ENCODE measurements around the gene CERK. TPM values are rescaled to one million over a fixed set of nuclear protein-coding genes. Genes with fewer than 3 reads are reported as not detected.

Gene CERK
- total and polyA plus RNA-seq, 4 donors = 7.9 to 24.3 (median 10.2) TPM

GRCh38 chr22:46714550-46714949 is 23.5 kb downstream of the CERK start:
- 50% methylated on average over 4 of the region's 4 CpGs for WGBS
- no peak for DNase-seq (ENCODE audit: low spot score)
- Histone ChIP-seq H3K9ac (ENCODE audit: low read depth in 1 of 2, low read length in 2 of 2) (no peak overlapping the region), H3K36me3 (ENCODE audit: control insufficient read depth in 4 of 4, insufficient read depth in 3 of 4, low read depth in 1 of 4, low read length in 3 of 4) (peaks cover 1 to 54% (median 35%) of the 10 kb centered on the region in 4 donors), H3K4me1 (ENCODE audit: control insufficient read depth in 4 of 4, insufficient read depth in 4 of 4, low read length in 3 of 4) (no peaks in the 10 kb centered on the region), H3K9me3 (ENCODE audit: control insufficient read depth in 4 of 4, low read length in 3 of 4) (no peaks in the 10 kb centered on the region), H3K27me3 (ENCODE audit: control insufficient read depth in 4 of 4, insufficient read depth in 4 of 4, low read length in 3 of 4) (no peaks in the 10 kb centered on the region), H3K4me3 (ENCODE audit: low read depth in 1 of 3, low read length in 3 of 3) (no peak overlapping the region), H3K27ac (ENCODE audit: low read depth in 1 of 2, low read length in 2 of 2) (no peak overlapping the region)
- TF ChIP-seq TAF1 (conservative IDR thresholded peaks at IDR 0.05) (no peak), GABPA (IDR thresholded peaks at IDR 0.05 in 1 of 2, conservative IDR thresholded peaks at IDR 0.05 in 1 of 2) (no peak), MAX (IDR thresholded peaks at IDR 0.05) (no peak), REST (IDR thresholded peaks at IDR 0.05) (no peak), RAD21 (IDR thresholded peaks at IDR 0.05) (no peak), CTCF (IDR thresholded peaks at IDR 0.05; ENCODE audit: low read depth, low read length, missing input control) (no peak), HNF4G (IDR thresholded peaks at IDR 0.05) (no peak), YY1 (IDR thresholded peaks at IDR 0.05) (no peak), ZBTB33 (IDR thresholded peaks at IDR 0.05) (no peak), NR2F2 (IDR thresholded peaks at IDR 0.05) (no peak)

GRCh38 chr22:46712288-46712687 is 25.8 kb downstream of the CERK start:
- H3K4me1 ChIP-seq (ENCODE audit: control insufficient read depth in 4 of 4, insufficient read depth in 4 of 4, low read length in 3 of 4) = no peaks in the 10 kb centered on the region
- no peak for DNase-seq (ENCODE audit: low spot score)
- H3K36me3 ChIP-seq (ENCODE audit: control insufficient read depth in 4 of 4, insufficient read depth in 3 of 4, low read depth in 1 of 4, low read length in 3 of 4) = peaks cover 8 to 56% (median 42%) of the 10 kb centered on the region in 4 donors
- no peaks in the 10 kb centered on the region for H3K27me3 ChIP-seq (ENCODE audit: control insufficient read depth in 4 of 4, insufficient read depth in 4 of 4, low read length in 3 of 4)
- H3K27ac ChIP-seq (ENCODE audit: low read depth in 1 of 2, low read length in 2 of 2) = no peak overlapping the region
- 96% methylated on average over 8 of the region's 8 CpGs for WGBS
- no peak overlapping the region for H3K4me3 ChIP-seq (ENCODE audit: low read depth in 1 of 3, low read length in 3 of 3)
- no peak overlapping the region for H3K9ac ChIP-seq (ENCODE audit: low read depth in 1 of 2, low read length in 2 of 2)
- H3K9me3 ChIP-seq (ENCODE audit: control insufficient read depth in 4 of 4, low read length in 3 of 4) = no peaks in the 10 kb centered on the region
- TF ChIP-seq YY1 (IDR thresholded peaks at IDR 0.05) (no peak), SP1 (IDR thresholded peaks at IDR 0.05) (no peak), RXRA (IDR thresholded peaks at IDR 0.05) (no peak), FOXA1 (IDR thresholded peaks at IDR 0.05) (no peak), HNF4A (conservative IDR thresholded peaks at IDR 0.05) (no peak), ZBTB33 (IDR thresholded peaks at IDR 0.05) (no peak), EGR1 (IDR thresholded peaks at IDR 0.05; ENCODE audit: low read depth in 2 of 2) (no peak), REST (IDR thresholded peaks at IDR 0.05) (no peak), RAD21 (IDR thresholded peaks at IDR 0.05) (no peak), HNF4G (IDR thresholded peaks at IDR 0.05) (no peak), CTCF (IDR thresholded peaks at IDR 0.05; ENCODE audit: low read depth, low read length, missing input control) (no peak), TAF1 (conservative IDR thresholded peaks at IDR 0.05) (no peak), GABPA (IDR thresholded peaks at IDR 0.05 in 1 of 2, conservative IDR thresholded peaks at IDR 0.05 in 1 of 2) (no peak)
